Subcutaneous adipose tissue (tissue), 4 donors: ENCODE results near the gene UBE2E2. TPM values are rescaled to one million over a fixed set of nuclear protein-coding genes. Genes with fewer than 3 reads are reported as not detected.

Experiments
- total RNA-seq, 4 donors: library from RNA; depleted of rRNA; stranded (reverse); fragments of >200 nt; gene quantifications; one replicate each; pipeline ENCODE4 v1.1.0, GENCODE V29; 2016
- TF ChIP-seq, protein P1 (sequence below): fragments of 450-650 bp; IDR thresholded peaks from one replicate; pipeline ENCODE4 v1.5.1; 2016; ENCODE audit warnings: low read depth, mild to moderate bottlenecking, control low read depth, antibody characterized with exemption, moderate library complexity

Gene UBE2E2
- total RNA-seq, 4 donors from 2014 or later: 48.0 to 89.0 (median 63.4) TPM

DNA sequence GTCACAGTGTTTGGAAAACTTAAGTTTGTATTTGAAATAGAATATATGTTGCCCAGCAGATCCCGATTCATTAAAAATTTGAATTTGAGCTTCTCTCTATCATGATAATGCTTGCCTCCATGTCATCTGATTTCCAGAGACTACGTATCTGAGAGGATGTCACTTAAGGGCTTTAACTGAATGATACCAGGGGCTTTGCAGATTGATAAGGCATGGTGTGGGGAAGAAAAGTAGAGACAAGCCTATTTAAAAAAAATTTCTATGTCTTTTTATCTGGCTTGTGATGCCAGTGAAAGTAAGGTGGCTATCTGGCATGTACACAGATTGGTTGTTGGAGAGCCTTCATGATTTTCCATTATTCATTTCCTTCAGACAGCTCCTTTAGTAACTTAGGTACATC is 72.7 kb downstream of the UBE2E2 start:
- TF ChIP-seq, protein P1, sequence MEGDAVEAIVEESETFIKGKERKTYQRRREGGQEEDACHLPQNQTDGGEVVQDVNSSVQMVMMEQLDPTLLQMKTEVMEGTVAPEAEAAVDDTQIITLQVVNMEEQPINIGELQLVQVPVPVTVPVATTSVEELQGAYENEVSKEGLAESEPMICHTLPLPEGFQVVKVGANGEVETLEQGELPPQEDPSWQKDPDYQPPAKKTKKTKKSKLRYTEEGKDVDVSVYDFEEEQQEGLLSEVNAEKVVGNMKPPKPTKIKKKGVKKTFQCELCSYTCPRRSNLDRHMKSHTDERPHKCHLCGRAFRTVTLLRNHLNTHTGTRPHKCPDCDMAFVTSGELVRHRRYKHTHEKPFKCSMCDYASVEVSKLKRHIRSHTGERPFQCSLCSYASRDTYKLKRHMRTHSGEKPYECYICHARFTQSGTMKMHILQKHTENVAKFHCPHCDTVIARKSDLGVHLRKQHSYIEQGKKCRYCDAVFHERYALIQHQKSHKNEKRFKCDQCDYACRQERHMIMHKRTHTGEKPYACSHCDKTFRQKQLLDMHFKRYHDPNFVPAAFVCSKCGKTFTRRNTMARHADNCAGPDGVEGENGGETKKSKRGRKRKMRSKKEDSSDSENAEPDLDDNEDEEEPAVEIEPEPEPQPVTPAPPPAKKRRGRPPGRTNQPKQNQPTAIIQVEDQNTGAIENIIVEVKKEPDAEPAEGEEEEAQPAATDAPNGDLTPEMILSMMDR: no peak

DNA sequence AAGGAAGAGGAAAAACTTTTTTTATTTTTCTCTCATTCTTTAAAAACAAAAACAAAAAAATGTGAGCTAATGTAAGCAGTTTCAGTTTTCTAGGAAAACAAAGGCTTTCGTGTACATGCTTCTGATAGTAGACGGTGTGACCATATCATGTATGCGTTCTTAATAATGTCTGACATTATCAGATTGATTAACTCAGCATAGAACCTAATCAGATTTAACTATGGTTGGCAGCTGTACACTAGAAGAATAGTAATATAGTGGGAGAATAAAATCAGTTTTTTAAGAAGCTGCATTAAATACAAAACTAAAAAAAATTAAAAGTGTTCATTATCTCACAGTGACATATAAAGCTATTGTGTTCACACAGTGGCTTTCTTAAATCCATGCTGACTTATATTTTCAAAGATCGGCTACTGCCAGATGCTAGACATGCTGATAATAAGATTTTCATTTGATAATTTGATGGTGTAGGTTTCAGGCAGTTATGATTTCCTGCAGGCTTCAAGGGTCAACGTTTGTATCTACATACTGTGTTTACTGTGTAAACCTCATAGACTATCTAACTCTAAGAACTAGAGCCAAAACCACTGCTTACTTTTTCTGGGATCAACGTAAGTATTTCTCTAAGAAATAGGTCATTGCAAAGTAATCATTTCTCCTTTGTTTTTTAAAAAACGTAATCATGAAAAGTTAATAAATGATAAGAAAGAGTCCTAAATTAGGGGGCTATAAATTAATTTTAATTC is 74.0 kb downstream of the UBE2E2 start:
- TF ChIP-seq, protein P1: no peak

DNA sequence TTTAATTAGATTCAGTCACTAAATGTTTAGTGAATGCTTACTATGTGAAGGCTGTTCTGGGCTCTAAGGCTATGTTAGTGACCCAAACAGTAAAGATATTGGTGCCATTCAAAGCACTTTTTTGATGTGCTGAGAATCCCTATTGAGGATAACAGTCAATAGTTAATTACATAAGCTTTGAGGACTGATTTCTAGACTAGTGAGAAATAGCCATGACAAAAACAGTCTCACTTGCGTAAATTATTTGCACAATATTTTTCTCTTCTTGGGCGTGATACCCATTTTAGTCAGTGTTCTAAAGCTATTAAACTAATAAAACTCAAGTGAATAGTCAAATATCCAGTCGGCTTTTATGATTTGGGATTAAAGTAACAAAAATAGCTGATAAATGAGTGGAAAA is 74.6 kb downstream of the UBE2E2 start:
- TF ChIP-seq, protein P1: no peak

DNA sequence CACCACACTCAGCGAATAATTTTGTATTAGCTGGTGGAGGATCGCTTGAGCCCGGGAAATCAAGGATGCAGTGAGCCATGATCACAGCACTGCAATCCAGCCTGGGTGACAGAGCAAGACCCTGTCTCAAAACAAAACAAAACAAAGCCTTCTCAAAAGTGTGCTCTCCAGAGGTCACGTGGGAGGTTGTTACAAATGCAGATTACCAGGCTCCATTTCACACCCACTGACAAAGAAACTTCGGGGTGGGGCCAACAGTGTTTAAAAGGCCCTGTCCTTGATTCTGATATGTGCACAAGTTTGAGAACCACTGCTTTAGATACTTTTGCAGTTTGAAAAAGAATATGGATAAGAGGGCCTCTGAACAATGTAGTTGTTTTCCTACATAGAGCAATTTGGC is 80.5 kb downstream of the UBE2E2 start:
- TF ChIP-seq, protein P1: no peak

DNA sequence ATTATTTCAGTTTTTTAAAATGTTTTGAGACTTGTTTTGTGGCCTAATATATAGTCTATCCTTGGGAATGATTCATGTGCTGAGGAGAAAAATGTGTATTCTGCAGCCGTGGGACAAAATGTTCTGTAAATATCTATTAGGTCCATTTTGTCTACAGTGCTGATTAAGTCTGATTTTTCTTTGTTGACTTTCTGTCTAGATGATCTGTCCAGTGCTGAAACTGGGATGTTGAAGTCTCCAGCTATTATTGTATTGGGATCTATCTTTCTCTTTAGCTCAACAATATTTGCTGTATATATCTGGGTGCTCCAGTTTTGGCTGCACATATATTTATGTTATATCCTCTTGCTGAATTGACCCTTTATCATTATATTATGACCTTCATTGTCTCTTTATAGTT is 85.2 kb downstream of the UBE2E2 start:
- TF ChIP-seq, protein P1: no peak

DNA sequence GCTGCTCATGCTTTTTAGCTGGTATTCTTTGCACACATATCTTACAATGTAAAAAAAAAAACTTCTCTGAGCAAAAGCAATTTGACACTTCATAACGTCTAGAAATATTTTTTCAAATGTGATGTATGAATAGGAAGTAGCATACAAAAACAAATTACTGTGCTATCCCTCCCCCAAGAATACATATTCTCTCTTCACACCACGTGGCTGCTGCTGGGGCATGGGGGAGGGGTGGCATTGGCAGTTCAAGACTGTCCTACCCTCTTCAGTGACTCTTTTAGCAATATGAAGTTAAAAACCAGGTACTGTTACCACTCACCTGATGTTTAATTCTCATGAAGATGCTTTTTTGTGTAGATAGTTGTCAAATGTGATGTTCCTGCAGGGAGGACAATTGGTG is 85.6 kb downstream of the UBE2E2 start:
- TF ChIP-seq, protein P1: no peak

DNA sequence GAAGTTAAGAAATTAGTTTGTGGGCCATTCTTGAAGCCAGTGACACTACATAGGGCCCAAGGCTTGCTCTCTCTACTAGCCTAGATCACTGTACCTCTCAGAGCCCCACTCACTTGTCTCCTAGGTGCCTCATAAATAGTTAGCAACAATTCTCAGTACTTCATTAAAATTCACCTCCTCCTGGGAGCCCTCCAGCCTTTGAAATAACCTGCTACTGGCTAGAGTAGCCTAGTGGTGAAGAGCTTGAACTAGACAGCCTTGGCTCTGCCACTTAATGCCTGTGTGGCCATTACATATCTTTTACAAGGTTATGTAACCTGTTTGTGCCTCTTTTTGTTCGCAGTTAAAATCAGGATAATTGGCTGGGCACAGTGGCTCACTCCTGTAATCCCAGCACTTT is 89.3 kb downstream of the UBE2E2 start:
- TF ChIP-seq, protein P1: no peak
